Islet precursor cell (in vitro differentiated cells): ENCODE results near the gene MTUS2.

Experiments
- DNase-seq: peaks from one replicate; pipeline ENCODE4 v3.0.0-alpha.2; 2018

Gene MTUS2

DNA sequence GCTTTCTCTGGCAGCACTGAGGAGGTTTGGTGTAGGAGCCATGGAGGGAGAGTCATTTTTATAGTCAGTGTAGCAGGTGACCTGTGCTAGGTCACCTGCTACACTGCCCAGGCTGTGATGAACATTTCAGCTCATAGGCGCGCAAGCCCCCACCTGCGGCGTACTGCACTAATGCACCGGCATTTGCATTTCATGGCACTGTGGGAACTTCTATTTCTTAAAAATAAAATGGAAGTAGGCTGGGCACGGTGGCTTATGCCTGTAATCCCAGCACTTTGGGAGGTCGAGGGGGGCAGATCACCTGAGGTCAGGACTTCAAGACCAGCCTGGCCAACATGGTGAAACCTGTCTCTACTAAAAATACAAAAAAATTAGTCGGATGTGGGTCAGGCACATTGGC is 674.4 kb downstream of the MTUS2 start:
- no peak for DNase-seq

DNA sequence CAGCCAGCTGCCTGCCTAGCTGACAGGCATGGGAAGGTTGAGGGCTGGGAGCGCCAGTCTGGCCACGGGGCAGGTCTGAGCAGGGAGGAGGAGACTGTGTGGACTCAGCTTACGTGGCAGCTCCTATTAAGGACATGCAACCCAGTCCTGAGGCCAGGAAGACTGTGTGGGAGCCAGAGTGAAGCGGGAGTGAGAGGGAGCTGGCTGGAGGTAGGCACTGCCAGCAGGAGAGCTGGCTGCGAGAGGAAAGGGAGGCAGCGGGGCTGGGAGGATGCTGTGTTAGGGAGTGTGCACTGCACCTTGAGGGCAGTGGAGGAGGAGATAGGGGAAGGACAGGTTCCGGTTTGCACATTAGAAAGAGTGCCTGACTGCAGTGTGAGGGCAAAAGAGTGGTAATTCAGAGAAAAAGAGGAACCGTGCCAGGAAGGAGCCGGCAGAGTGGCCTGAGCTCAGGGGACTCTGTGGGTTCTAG is 676.1 kb downstream of the MTUS2 start:
- peak; percentile 55 for DNase-seq

GRCh38 chr13:29497137-29497654 is 677.1 kb downstream of the MTUS2 start:
- peak; percentile 70 for DNase-seq

GRCh38 chr13:29498426-29499040 is 678.4 kb downstream of the MTUS2 start:
- DNase-seq: no peak

DNA sequence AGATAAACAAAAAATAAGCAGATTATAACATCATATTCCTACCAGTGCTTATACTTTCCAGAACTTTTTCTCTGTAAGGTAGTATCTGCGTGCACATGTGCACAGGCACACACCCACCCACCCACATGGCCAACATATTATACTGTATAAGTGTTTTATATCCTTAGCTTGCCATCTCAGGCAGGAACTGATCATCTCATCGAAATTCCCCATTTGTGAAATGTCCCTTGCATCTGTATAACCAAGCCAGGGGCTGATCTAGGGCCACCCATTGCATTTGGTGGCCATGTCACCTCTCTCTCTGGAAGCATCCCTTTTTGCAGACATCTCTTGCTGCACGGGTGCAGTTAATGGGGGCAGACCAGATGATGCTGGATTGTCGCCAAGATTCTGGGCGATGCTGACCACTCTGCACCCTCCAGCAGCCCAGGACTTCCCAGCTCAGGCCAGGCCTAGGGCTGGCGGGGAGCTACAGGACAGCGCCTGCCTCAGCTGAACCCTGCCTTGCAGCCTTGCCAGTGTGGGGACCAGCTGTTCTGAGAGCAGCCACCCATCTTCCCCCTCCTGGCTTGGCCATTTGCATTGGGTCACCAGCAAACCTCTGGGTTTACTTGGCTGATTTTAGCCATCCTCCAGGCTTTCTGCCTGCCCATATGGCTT is 679.5 kb downstream of the MTUS2 start:
- no peak for DNase-seq

DNA sequence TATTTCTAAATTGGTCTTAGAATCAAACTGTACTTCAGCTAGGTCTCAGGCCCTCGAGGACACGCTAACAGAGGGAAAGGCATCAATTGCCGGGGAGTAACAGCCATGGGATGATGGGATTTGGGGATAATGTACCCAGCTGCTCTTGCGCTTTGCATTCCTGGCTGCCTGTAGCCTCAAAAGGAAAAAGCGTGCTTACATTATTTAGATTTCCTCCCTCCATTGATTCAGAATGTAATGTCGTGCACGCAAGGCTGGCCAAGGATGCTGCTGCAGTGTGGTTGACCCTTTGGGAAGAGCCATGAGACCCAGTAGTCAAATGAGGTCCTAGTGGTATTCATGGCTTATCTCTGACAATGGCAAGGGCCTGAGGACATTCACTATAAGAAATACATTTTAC is 680.2 kb downstream of the MTUS2 start:
- no peak for DNase-seq

- no peak for DNase-seq
These were observed 681.5 kb downstream of the MTUS2 start for GRCh38 chr13:29501674-29502073.

DNA sequence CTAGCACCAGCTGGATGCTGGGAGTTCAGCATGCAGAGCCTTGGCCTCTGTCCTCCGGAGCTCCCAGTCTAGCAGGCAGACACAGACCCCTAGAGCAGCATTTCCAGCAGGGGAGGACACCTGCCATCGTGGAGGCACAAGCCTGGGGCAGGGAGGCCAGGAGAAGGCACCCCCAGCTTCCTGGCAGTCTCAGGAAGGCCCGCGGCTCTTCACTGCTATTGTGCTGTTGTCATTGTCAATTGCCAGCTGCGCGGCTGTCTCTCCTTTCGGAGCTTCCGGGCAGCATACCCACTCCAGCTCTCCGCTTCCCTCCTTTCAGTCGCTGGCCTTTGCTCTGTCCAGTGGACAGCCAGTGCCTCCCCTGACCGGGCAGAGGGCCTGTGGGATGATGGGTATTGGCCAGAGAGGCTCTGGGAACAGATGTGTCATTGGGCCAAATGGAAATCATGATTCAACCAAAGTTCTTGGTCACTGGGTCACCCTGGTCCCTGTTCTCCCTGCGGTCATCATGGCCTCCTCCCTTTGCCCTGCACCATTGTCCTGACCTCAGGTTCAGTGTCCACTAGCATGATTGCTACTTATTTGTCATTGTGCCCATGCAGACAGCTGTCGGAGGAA is 682.4 kb downstream of the MTUS2 start:
- DNase-seq: no peak

GRCh38 chr13:29503041-29503837 is 683.1 kb downstream of the MTUS2 start:
- peak; percentile 85 for DNase-seq

DNA sequence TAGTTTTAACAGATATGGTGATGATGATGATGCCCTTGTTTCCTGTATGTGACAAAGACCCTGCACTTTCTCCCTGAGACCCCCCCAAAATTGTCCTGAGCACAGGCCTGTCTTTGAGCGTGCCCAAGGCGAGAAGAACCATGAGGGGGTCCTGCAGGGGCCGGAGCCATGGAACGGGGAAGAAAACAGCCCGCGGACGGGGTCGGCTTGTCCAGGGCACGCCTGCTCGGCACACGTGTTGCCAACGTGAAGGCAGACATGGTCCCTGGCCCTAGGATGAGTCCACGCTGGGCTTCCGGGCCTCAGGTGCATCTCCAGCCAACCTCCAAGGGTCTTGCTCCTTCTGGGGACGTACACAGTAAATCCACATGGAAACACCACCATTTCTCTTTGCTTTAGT is 684.6 kb downstream of the MTUS2 start:
- no peak for DNase-seq

GRCh38 chr13:29505511-29505910 is 685.4 kb downstream of the MTUS2 start:
- DNase-seq: no peak

GRCh38 chr13:29505950-29506349 is 685.8 kb downstream of the MTUS2 start:
- DNase-seq: no peak

DNA sequence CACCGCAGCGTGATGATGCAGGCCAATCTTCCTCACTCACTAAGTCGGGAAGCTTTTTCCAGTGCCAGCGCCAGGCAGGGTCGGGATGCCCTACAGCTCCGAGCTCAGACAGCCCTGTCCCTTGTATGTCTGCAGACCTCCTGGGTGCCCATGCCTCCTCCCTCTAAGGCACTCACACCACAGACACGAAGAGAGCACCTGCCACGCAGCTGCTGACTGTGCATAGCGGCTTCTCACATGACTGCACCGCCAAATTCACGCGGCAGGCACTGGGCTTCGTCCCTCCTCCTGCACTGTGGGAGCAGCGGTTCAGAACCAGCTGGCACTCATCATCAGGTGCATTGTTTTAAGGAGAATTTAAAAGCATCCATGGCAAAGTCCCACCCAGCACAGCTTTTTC is 687.2 kb downstream of the MTUS2 start:
- no peak for DNase-seq

DNA sequence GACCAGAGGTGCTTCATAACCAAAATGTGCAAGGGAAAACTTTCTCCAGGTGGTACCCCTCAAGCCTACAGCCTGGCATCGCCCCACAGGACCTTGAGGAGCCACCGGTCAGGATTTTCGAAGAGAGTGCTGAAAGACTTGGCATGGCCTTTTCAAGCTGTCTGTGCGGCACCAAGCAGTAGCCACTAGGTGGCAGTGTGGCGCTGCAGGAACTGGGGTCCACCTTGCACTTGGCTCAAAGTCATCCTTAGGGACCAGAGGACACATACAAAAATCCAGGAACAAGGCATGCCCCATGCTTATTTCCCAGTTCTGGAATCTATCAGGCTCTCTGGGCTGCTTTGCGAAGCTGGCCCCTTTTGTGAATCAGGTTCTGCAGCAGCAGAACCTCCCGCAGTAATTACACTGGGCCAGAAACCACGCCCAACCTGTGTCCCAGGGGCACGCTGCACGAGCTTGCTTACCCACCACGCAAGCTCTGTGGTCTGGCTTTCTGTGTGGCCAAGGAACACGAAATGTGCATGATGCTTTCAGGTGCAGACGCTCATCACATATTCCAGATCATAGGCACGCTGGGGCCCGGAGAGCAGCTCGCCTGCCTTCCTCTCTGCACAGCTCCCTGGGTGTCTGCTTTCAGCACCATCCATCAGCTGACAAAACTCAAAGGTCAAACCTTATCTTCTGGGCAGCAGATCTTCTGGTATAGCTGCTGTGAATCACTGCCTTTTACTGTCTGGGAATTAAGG is 688.2 kb downstream of the MTUS2 start:
- DNase-seq: peak; percentile 93

DNA sequence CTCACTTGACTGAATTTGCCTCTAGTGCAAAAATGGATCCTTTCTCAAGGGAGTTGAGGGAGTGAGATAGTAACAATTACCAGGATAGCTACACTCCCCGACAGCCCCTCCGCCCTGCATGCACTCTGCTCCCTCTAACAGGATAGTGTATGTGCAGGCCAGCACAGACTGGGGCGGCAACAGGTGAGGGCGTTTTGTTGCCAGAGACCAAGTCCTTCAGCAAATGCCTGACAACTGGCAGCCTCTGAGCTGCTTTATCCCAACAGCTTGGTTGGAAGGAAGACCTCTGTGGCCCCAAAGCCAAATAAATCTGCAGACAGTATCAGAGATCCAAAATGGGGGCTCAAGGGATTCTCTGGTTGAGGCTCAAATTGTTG is 688.7 kb downstream of the MTUS2 start:
- DNase-seq: no peak

DNA sequence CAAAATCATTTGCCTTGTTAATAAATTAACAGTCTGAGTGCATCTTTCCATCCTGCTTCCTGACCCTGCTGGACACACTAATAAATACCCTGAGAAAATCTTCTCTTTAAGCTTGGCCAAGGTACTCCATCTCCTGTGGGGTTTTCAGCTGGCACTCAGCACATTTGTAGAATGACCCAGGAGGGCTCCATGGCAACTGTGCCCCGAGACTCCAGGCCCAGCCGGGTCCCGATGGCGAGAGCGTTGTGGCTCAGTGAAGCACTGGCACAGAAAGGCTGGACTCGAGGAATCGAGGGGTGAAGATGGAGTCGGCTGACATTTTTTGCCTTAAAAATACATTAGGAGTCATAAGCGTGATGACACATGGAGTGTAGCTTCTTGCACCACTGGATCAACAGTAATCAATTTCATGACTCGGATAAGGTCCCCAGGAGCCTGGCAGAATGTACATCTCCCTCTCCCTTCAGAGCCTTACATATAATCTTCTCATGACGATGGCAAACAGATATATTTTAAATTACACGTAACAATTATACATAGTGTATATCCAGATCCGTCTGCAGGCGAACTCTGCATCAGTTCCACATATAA is 690.0 kb downstream of the MTUS2 start:
- DNase-seq: no peak

DNA sequence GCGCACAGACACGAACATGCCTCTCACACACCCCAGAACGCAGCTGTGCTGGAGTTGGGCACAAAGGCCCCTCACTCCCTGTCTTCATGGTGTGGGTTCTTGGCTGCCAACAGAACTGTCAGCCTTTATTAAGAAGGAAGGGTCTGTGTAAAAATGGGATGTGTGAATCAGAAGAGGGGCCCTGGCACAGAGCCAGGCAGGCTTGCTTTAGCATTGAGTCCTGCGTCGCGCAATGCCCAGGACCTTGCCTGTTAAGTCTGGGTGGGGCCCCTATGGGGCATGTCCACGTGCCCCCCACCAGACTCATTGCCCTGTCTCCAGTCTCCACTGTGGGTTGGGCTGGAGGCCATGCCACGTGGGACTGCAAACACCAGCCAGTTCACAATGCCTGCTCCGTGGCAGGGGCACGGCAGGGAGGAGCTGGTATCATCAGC is 690.5 kb downstream of the MTUS2 start:
- DNase-seq: no peak

GRCh38 chr13:29511106-29511796 is 691.1 kb downstream of the MTUS2 start:
- DNase-seq: no peak

DNA sequence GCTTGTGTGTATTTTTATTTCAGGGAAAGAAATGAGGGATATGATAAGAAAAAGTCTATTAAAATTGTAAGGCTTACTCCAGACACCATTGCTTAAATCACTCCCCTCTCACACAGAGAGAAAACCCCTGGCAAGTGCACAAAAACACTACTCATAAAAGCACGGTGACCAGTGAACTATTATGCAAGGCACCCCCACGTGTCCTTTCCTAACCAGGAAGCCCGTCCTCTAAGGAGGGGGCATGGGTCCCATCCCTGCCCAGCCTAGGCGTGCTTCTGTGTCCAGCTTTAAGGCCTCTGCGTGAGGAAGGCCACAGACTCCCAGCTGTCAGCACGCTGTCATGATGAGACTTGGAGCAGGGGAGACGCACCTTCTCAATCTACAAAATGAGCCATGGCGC is 691.8 kb downstream of the MTUS2 start:
- DNase-seq: no peak

DNA sequence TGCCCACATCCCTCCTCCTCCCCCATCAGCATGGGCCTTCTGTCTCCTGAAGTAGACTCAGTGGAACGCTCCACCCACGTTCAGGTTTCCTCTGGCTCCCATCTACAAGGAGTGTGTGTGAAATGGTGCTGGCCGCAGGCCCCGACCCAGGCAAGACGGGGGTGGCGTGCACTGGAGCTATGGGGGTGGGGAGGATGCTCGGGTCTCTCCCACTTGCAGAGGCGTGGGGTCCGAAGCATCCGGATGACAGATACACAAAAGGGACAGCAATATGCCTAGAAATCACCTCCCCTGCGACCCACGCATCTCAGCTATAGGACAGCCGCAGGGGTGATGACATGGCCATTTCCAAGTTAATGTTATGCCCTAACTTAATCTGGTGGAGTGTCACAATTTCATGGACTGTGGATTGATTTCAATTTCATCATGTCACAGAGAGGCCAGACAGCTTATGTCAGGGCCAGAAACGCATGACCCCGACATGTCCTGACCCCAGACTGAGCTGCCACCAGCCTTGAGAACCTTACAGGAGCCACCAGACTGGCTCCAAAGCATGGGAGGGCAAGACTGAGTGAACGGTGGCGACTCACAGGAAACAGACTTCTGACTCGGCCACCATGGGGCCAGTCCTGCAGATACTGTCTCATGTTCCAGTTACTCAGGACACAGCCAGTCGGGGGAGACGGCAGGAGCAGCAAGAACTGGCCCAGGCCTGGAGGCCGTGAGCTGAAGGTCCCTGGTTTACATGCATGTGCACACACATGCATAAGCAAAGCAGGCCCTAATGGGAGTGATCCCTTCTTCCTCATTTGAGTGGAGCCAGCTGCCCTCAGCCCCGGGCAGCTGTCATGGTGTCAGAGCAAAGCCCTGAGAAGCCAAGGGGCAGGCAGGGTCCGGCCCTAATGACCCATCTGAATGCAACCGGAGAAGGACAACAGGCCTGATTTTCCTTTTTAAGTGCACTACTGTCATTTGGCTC is 693.2 kb downstream of the MTUS2 start:
- DNase-seq: peak; percentile 87
